HG03521 (cell line): ENCODE measurements around the gene PHETA1.
"Not testable (repeated sequence)": the region's sequence is repeated elsewhere in the genome, so short reads cannot be mapped to it uniquely, and the experiment has no call there.

Source experiments
- ATAC-seq: cut with Tn5 transposase; IDR thresholded peaks from one replicate; pipeline ENCODE4 v1.9.1; 2021; ENCODE audit warnings: mild to moderate bottlenecking, moderate library complexity; ENCODE audit not compliant: unreplicated experiment

The PHETA1 gene

GRCh38 chr12:111373231-111373630 is 4.3 kb upstream of the PHETA1 start:
- ATAC-seq, result not testable (repeated sequence)

DNA sequence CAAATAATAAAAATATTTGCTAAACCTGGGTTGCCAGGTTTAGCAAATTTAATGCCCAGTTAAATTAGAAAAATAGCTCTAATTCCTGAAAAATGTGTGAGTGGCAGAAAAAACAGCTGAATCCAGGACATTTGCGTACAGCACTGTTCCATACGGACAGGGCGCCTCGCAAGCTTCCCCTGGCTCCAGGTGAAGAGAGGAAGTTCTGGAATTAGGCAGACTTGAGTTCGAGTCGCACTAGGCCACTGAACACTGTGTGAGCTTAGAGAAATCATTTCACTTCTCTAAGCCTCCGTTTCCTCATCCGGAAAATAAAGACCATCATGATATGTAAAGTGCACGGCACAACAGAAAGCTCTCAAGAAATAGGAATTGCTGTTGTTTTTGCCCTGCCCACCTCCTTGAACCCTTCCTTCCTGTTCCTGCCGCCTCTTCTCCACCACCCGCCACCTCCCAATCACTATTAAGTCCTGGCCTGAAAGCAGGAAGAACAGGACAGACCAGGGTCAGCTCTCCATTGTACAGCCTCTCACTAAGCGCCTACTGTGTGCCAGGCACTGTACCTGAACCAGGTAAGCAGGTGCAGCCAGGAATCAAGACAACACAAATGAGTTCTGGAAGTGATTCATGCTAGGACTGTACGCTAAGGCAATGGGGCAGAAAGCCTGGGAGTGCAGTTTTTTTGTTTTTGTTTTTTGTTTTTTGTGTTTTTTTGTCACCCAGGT is 763 bp upstream of the PHETA1 start:
- no peak for ATAC-seq

DNA sequence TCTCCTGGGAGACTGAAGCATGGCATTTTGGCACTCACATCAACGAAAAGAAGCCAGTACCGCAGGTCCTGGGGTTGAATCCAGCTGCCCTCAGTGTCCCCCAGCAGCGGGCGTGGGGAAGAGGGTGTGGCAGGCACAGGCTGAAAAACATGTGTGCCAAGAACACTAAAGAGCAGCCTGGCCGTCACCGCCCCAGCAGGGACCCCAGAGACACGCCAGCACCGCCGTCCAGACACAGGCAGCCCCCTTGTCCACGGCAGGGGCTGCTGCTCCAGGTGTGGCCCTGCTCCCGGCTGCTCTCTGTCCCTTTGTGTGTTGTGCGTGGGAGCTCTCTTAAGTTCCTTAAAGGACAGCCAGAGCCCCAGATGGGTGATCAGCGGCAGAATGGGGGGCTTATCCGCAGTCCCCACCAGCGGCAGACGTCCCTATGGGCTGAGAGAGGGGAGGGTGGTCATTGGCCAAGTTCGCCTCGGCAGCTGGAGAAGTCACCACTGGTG is 556 bp downstream of the PHETA1 start:
- peak; percentile 8 for ATAC-seq

DNA sequence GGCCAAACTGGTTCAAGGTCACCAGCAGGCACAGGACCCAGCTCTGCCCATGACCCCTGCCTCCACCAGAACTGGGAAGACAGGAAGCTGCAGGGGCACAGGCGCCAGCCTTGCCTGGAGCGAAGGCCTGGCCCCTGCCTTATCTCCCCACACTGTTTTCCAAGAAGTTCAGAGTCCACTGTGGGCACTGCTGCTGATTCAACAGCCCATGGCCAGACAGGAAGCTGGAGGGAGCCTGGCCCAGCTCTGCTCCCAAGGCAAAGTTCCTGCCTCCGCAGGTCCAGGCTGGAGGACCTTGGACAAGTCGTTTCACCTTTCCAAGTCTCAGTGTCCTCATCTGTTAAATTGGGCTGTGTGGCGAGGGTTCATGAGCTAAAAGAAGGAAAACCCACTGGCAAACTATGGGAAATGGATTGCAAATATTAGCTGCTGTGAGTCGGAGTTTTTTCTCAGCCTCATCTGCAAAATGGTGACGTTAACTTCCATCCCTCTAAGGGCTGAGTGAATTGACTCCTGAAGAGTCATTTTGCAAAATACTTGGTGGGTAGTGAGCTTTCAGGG is 1.2 kb downstream of the PHETA1 start:
- no peak for ATAC-seq

DNA sequence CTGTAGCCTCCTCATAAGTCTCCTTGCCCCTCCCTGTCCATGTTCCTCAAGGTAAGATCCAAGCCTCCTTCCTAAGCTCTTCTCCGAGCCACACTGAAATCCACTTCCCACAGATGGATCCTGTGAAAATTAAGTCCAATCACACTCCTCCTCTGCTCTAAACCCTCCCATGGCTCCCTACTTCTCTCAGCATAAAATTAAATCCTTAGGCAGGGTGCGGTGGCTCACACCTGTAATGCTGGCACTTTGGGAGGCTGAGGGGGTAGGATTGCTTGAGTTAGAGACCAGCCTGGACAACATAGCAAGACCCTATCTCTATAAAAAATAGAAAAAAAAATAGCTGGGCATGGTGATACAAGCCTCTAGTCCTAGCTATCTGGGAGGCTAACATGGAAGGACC is 2.3 kb downstream of the PHETA1 start:
- no peak for ATAC-seq

GRCh38 chr12:111366075-111366474 is 2.8 kb downstream of the PHETA1 start:
- no peak for ATAC-seq

- ATAC-seq, result no peak
These were observed 5.3 kb downstream of the PHETA1 start for GRCh38 chr12:111363578-111363977.

GRCh38 chr12:111362687-111363475 is 6.0 kb downstream of the PHETA1 start:
- no peak for ATAC-seq

GRCh38 chr12:111361717-111362576 is 6.9 kb downstream of the PHETA1 start:
- ATAC-seq, result no peak

- ATAC-seq, result no peak
These were observed 7.7 kb downstream of the PHETA1 start for GRCh38 chr12:111361073-111361716.

GRCh38 chr12:111360325-111360930 is 8.5 kb downstream of the PHETA1 start:
- no peak for ATAC-seq

DNA sequence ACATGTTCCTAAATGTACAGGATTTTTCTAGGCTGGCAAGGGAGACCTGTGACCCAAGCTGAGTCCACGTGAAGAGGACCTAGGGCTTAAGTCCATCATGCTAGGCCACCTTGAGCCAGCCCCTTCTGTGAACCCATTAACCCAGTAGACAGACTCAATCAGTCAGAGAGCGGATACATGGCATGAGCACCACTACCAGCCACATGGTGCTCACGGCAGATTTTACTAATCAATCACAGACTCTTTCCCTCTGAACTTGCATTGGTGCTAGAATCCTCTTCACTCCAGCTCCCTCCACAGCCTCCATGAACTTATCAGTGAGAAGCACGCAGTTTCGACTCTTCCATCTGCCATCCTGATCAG is 9.0 kb downstream of the PHETA1 start:
- ATAC-seq, result no peak

GRCh38 chr12:111359231-111359913 is 9.5 kb downstream of the PHETA1 start:
- no peak for ATAC-seq

DNA sequence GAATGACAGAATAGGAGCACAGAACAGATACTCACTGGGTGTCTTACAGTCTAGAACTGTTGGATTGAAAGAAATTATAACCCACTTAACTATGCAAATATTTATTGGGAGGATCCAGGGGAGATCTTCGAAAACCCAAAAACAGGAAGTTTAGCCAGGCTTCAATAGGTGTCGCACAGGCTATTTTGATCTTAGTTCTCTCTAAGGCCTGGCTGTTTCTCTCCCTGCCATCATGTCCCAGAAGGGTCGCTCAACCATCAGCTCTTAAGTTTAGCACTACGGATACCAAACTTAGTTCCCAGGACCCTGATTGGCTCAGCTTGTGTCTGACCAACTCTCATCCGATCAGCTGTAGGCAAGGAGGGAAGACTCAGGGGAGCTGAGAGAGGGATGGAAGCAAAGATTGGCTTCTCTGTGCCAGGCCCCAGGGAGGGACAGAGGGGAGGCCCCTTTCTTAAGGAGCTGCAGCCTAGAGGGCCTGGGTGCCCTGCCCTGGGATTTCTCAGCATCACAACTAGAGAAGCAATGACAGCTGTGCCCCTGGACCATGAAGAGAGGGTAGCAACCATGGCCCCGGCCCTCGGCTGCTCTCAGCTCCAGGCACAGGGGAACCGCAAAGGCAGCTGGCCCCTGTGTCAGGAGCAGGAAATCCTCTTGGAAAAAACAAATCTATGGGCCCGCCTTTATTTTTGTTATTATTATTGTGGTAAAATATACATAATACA is 13.5 kb downstream of the PHETA1 start:
- ATAC-seq, result no peak

- ATAC-seq, result no peak
These were observed 14.4 kb downstream of the PHETA1 start for GRCh38 chr12:111354511-111354910.

GRCh38 chr12:111353603-111354295 is 15.1 kb downstream of the PHETA1 start:
- ATAC-seq, result no peak

DNA sequence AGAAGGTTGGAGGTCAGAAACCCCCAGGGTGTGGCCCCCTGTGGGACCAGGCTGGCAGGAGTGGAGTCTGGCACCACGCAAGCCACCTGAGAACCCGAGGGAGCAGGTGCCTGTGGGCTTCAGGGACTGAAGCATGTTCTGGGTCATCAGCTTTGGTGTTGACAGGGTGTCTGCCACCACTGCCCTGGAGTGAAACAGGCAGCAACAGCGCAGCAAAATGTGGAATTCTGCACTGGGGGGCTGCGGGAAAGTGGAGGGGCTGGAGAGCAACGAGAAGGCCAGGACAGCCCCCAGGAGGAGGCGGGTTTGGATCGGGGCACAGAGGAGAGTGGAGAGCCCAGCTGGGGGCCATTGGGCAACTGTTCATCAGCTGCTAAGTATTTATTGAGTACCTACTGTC is 15.9 kb downstream of the PHETA1 start:
- no peak for ATAC-seq

DNA sequence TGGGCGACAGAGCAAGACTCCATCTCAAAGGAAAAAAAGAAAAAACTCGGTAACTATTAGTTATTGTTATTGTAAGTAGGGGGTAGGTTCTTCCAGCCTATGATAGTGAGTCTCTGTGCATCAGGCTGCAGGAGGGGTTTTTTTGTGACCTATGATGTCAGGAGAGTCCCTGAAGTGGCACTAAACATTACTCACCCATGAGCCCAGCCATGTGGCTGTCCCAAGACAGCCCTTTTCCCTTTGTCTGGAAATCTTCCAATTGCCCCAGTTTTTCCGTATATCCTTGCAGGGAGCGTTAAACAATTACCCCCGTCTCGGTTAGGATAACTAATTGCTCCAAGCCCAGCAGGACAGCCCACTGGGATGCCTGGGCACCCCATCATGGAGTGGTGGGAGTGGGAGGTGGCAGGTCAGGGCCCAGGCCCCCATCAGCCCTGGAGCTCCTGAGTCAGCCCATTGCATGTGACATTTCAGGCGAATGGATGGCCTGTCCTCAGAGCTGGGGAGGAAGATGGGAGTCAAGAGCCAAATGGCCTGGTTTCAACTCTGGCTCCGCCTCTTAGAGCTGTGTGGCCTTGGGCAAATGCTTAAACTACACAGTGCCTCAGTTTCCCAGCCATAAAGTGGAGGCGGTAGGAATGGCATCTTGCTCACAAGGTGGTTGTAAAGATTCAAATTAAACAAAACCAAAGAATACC is 16.4 kb downstream of the PHETA1 start:
- no peak for ATAC-seq
